OCI-LY1 (cell line): ENCODE measurements around the gene RYR3.

Experiments
- CTCF ChIP-seq: fragments of 200-600 bp; sonication (generic), shearing (Covaris generic); IDR thresholded peaks from 2 replicates; pipeline ENCODE4 v1.5.1; 2017; ENCODE audit warnings: mild to moderate bottlenecking, antibody characterized with exemption, low read length, moderate library complexity, mixed read lengths
- EZH2 ChIP-seq: fragments of 200-600 bp; sonication (generic), shearing (Covaris generic); IDR thresholded peaks from 2 replicates; pipeline ENCODE4 v1.8.0; 2017; ENCODE audit warnings: borderline replicate concordance, mixed run types, mild to moderate bottlenecking, antibody characterized with exemption, low read length, moderate library complexity, mixed read lengths

DNA sequence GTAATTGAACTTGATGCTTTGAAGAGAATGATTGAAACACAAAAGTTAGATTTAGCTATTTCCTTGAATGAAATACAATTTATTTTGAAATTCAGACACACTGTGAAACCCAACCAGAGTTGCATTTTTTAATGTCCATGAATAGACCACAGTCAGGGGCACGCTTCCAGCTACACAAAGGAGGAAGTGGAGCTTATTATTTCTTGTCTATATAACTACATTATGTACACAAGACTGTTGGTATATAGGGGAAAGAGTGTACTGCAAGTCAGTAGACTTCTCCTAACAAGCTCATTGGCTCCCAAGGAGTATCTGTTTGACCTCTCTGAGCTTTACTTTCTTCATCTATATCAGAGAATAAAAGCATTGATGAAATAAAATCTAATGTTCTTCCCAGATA is 326.2 kb downstream of the RYR3 start:
- no peak for TF ChIP-seq CTCF
- no peak for TF ChIP-seq EZH2
